Psoas muscle (tissue), 8 donors: ENCODE measurements around the gene MIS12. TPM values are rescaled to one million over a fixed set of nuclear protein-coding genes. Genes with fewer than 3 reads are reported as not detected.

Experiments used
- ATAC-seq, 4 donors: fragments of 200-7000 bp; cut with Tn5 transposase; one replicate each; pipeline ENCODE4 v1.9.1; 2020; ENCODE audit warnings: moderate library complexity in 3 of 4, mild to moderate bottlenecking in 2 of 4
- DNase-seq, 2 donors: peaks; one replicate each; pipeline ENCODE4 v3.0.0-alpha.2; 2020
- H3K27ac ChIP-seq: fragments of 200-600 bp; one replicate; pipeline ENCODE4 v1.8.0; 2022
- H3K27me3 ChIP-seq, 3 donors: fragments of 200-600 bp in 1 of 3; one replicate each; pipeline versions ENCODE4 v1.6.1 to v1.8.0; 2013 to 2022; ENCODE audit warnings: low read length in 2 of 3, mild to moderate bottlenecking in 2 of 3, moderate library complexity in 1 of 3; ENCODE audit not compliant: insufficient read depth in 3 of 3
- H3K36me3 ChIP-seq, 2 donors: fragments of 200-600 bp in 1 of 2; one replicate each; pipeline versions ENCODE4 v1.6.1 to v1.8.0; 2013 to 2022; ENCODE audit warnings: low read depth in 1 of 2, mild to moderate bottlenecking in 1 of 2, moderate library complexity in 1 of 2; ENCODE audit not compliant: insufficient read depth in 1 of 2
- H3K4me1 ChIP-seq: fragments of 200-600 bp; one replicate; pipeline ENCODE4 v1.8.0; 2022
- H3K4me3 ChIP-seq: fragments of 200-600 bp; one replicate; pipeline ENCODE4 v1.8.0; 2022; ENCODE audit warnings: mild to moderate bottlenecking
- H3K9me3 ChIP-seq: fragments of 200-600 bp; one replicate; pipeline ENCODE4 v1.8.0; 2022
- CTCF ChIP-seq: fragments of 200-600 bp; IDR thresholded peaks from one replicate; pipeline ENCODE4 v1.8.0; 2022; ENCODE audit warnings: antibody characterized with exemption
- WGBS, 3 donors: extraction: QIAGEN DNeasy Blood & Tissue Kit; methylation state at CpG; one replicate each; pipeline versions ENCODE4 v1.1.6 to v1.1.7; 2013; 5-methylcytosine and 5-hydroxymethylcytosine counted together
- intact Hi-C, 2 donors: fragments of 100-400 bp; cut with DNase I; formaldehyde crosslinking; loops; one replicate each; pipeline versions ENCODE4 v1.11.0 to v1.14.2; 2022
- polyA plus RNA-seq, 3 donors: library from polyadenylated mRNA; stranded (reverse); fragments of 200-250 nt; gene quantifications; one replicate each; pipeline ENCODE4 v1.2.3, GENCODE V29; 2013
- total RNA-seq, 4 donors: library from RNA; stranded (reverse); fragmentation: NEBNext Ultra II Directional in 2 of 4; extraction: Animal tissue kit (Norgen Biotek cat#: 25700) in 2 of 4; gene quantifications; one replicate each; pipeline versions ENCODE4 v1.2.1 to v1.2.4, GENCODE V29; 2021 to 2023
- donor health status: healthy with polysubstance abuse.
- donor health status: DM: no; HTN: no; CAD: no; lungs with moderate emphysema.
- donor health status: Bipolar disorder and iron deficiency.
- donor health status: healthy.
- donor health status: DM: yes; HTN: yes; CAD: no.
- donor health status: DM: no; HTN: no; CAD: no.
- donor health status: DM: no; HTN: no; CAD: no.
- donor health status: DM: yes; HTN: yes; CAD: no.

Gene MIS12
- total and polyA plus RNA-seq, 7 donors, result 11.1 to 28.9 (median 17.0) TPM

GRCh38 chr17:5532581-5532980 lies 46.2 kb downstream of the MIS12 start:
- no peaks in the 10 kb centered on the region for H3K27me3 ChIP-seq
- WGBS, 3 donors, result 84 to 92% (median 86%) methylated on average over 8 of the region's 8 CpGs
- H3K9me3 ChIP-seq, result no peaks in the 10 kb centered on the region
- peaks cover 9% of the 10 kb centered on the region for H3K4me1 ChIP-seq
- ATAC-seq, result no peak
- H3K4me3 ChIP-seq, result no peak overlapping the region
- intact Hi-C loops, result no loop called here
- no peak for TF ChIP-seq CTCF
- H3K27ac ChIP-seq, result no peak overlapping the region
- peaks cover 0 to 17% of the 10 kb centered on the region in 2 donors for H3K36me3 ChIP-seq
- no peak for DNase-seq

GRCh38 chr17:5533486-5534315 lies 47.3 kb downstream of the MIS12 start:
- no peak for ATAC-seq
- Histone ChIP-seq H3K4me1 (no peaks in the 10 kb centered on the region), H3K4me3 (no peak overlapping the region), H3K27me3 (no peaks in the 10 kb centered on the region), H3K36me3 (peaks cover 0 to 17% of the 10 kb centered on the region in 2 donors), H3K27ac (no peak overlapping the region), H3K9me3 (no peaks in the 10 kb centered on the region)
- WGBS, 3 donors, result 85 to 89% (median 86%) methylated on average over 18 of the region's 18 CpGs
- no peak for DNase-seq
- TF ChIP-seq CTCF, result no peak
- intact Hi-C loops, result no loop called here

GRCh38 chr17:5535436-5535835 lies 49.1 kb downstream of the MIS12 start:
- Histone ChIP-seq H3K9me3 (no peaks in the 10 kb centered on the region), H3K36me3 (peaks cover 0 to 26% of the 10 kb centered on the region in 2 donors), H3K4me1 (no peaks in the 10 kb centered on the region), H3K27ac (no peak overlapping the region), H3K4me3 (no peak overlapping the region), H3K27me3 (no peaks in the 10 kb centered on the region)
- no peak for DNase-seq
- intact Hi-C loops, result loop anchor here in 1 of 2 donors (5.0 kb wide), 1 partner anchor 902 kb away; the partner anchor contains the start of gene AIPL1
- no peak for ATAC-seq
- WGBS, 3 donors, result 94 to 97% (median 95%) methylated on average over 2 of the region's 2 CpGs
- no peak for TF ChIP-seq CTCF

GRCh38 chr17:5536866-5537650 lies 50.7 kb downstream of the MIS12 start:
- Histone ChIP-seq H3K9me3 (no peaks in the 10 kb centered on the region), H3K36me3 (peaks cover 0 to 23% of the 10 kb centered on the region in 2 donors), H3K4me3 (no peak overlapping the region), H3K27ac (no peak overlapping the region), H3K4me1 (no peaks in the 10 kb centered on the region), H3K27me3 (no peaks in the 10 kb centered on the region)
- no peak for TF ChIP-seq CTCF
- DNase-seq (no peak), ATAC-seq (no peak)
- intact Hi-C loops, result loop anchor here in 1 of 2 donors (5.0 kb wide), 1 partner anchor 900 kb away; the partner anchor contains the start of gene AIPL1
- WGBS, 3 donors, result 67 to 76% (median 71%) methylated on average over 11 of the region's 11 CpGs
